ENCODE results near the gene RBMS3.

RBMS3 gene

DNA sequence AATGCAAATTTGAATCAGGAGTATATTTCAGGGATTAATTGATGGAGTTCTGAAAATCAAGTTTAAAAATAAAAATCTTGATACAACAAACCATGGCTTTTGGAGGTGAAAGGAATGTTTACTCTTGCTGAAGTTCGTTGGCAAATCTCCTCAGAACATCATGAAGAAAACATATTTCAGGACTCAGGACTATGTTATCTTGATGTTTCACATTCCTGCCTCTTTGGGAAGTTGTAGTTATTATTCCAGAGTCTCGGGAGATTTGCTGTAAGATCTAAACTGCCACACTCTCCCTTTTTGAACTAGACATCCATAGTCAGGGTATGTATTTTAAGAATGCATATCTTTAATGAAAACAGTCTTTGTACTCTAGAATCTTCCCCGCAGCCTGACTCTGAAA lies 271.2 kb downstream of the RBMS3 start:
- TF ChIP-seq, protein P1, sequence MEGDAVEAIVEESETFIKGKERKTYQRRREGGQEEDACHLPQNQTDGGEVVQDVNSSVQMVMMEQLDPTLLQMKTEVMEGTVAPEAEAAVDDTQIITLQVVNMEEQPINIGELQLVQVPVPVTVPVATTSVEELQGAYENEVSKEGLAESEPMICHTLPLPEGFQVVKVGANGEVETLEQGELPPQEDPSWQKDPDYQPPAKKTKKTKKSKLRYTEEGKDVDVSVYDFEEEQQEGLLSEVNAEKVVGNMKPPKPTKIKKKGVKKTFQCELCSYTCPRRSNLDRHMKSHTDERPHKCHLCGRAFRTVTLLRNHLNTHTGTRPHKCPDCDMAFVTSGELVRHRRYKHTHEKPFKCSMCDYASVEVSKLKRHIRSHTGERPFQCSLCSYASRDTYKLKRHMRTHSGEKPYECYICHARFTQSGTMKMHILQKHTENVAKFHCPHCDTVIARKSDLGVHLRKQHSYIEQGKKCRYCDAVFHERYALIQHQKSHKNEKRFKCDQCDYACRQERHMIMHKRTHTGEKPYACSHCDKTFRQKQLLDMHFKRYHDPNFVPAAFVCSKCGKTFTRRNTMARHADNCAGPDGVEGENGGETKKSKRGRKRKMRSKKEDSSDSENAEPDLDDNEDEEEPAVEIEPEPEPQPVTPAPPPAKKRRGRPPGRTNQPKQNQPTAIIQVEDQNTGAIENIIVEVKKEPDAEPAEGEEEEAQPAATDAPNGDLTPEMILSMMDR (IDR thresholded peaks at IDR 0.05; ENCODE audit: insufficient read depth, missing control alignments): no peak
- DNase-seq (ENCODE audit: insufficient read length, low spot score) (no peak), FAIRE-seq (no peak)

DNA sequence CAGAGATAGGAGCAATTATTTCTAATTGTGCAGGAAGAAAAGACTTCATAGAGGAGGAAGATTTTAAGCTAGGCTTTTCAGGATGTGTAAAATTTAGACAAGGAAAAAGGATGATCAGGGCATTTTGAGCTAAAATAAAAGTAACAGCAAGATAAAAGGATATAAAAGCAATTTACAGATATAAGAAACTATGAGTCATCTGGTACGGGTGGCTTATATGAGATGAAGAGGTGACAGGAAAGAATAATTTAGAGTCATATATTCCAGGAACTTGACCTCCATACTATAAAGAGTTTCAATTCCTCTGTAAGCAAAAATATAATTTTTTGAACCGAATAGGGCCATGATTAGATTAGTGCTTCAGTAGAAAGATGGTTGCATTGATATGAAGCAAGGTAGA lies 273.7 kb downstream of the RBMS3 start:
- TF ChIP-seq, protein P1 (IDR thresholded peaks at IDR 0.05; ENCODE audit: insufficient read depth, missing control alignments): no peak
- DNase-seq (ENCODE audit: insufficient read length, low spot score) (no peak), FAIRE-seq (no peak)

DNA sequence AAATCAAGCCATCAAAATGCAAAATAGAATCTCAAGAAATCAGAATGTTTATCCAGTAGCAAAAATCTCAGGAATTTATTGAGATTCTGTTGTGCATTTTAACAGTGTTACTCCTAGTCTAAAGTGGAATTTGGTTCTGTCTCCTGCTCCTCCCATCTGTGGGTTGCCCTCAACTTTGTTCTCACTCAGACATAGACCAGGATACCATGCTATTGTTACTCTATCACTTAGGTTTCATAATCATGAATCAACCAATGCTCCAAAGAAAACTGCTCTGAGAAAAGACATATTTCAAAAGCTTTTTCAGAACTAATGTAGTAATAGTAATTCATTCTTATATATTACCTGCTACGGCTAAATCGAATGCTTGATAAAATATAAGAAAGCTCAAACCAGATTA lies 274.7 kb downstream of the RBMS3 start:
- TF ChIP-seq, protein P1 (IDR thresholded peaks at IDR 0.05; ENCODE audit: insufficient read depth, missing control alignments): no peak
- FAIRE-seq: no peak

DNA sequence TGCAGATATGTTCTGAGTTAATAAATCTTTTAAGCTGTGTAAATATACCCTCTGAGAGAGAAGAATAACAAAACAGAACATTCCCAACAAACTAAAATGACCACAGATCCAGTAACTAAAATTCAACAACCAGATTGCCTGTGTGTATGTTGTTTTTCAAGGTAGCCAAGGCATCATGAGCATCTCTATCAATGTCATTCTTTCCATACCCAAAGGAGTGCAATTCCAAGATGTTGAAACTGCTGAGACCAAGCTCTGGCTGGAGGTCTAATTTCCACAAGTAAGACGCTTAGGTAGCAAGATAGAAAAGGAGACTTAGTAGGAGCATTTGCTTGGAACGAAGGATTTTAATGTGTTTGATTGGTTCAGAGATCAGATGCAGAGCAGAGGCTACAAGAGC lies 276.3 kb downstream of the RBMS3 start:
- DNase-seq (ENCODE audit: insufficient read length, low spot score): no peak
- TF ChIP-seq, protein P1 (IDR thresholded peaks at IDR 0.05; ENCODE audit: insufficient read depth, missing control alignments): no peak
- FAIRE-seq: no peak

More for the DNA sequence above, 274.7 kb downstream of the RBMS3 start:
- no peak for DNase-seq (ENCODE audit: insufficient read length, low spot score)

DNA sequence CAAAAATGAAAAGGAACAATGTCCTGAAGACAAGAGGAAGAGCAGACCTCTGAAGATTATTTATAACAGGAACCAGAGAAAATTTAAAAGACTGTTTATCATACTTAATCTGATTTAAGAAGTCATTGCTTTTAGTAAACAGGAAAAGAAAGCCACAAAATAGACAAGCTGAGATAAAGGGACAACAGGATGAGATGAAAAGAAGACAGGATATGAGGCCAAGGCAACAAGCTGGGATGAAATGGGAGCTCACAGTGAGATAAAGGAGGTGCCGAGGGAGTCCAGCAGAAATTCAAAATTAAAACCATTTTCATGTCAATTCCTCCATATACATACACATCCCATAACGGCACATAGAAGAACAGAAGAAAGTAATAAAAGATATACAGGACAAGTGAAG lies 277.0 kb downstream of the RBMS3 start:
- FAIRE-seq: no peak
- TF ChIP-seq, protein P1 (IDR thresholded peaks at IDR 0.05; ENCODE audit: insufficient read depth, missing control alignments): no peak

DNA sequence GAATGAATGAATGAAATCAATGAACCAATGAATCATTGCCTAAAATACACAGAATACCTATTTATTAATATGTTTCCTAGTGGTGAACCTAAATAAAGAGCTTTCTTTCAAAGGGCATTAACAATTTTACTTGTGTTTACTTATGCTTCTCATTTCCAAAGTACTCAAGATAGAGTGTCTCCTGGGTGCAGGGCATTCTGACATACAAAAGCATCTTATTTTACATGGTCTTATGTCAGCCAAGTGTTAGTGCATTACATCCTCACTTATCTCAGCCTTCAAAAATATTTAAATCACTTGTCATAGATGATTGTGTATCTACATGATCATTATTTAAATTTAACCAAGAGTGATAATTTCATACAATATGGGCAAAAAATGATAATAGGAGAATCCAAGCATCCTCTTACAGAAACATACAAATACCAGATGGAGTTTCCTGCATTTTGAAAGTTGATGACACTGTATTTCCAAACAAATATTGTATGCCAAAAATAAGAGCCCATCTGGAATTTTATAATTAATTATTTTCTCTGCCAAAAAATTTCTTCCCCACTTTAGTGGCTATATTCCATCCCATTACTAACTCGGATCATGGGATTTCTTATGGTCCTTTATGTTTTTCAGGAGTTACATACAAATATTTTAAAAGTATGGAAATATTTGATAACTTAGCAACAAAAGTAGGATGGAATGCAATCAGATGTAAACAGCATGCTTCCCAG lies 279.0 kb downstream of the RBMS3 start:
- FAIRE-seq (no peak), DNase-seq (ENCODE audit: insufficient read length, low spot score) (no peak)

More for the DNA sequence above, 277.0 kb downstream of the RBMS3 start:
- no peak for DNase-seq (ENCODE audit: insufficient read length, low spot score)

DNA sequence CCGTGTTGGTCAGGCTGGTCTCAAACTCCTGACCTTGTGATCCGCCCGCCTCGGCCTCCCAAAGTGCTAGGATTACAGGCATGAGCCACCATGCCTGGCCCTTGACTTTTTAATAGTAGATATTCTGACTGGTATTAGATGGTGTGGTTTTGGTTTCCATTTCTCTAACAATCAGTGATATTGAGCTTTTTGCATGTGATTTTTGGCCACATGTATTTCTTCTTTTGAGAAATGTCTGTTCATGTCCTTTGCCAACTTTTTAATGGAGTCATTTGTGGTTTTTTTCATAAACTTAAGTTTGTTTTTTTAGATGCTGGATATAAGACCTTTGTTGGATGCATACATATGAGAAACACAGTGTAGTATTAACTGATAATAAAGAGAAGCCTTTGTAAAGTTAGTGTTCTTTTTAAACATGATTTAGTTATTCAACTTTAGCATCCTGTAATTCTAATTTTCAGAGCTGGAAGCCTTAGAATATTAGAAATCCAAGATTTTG lies 280.8 kb downstream of the RBMS3 start:
- TF ChIP-seq, protein P1 (IDR thresholded peaks at IDR 0.05; ENCODE audit: insufficient read depth, missing control alignments): no peak
- DNase-seq (ENCODE audit: insufficient read length, low spot score) (no peak), FAIRE-seq (no peak)

More for the DNA sequence above, 279.0 kb downstream of the RBMS3 start:
- TF ChIP-seq, protein P1 (IDR thresholded peaks at IDR 0.05; ENCODE audit: insufficient read depth, missing control alignments): no peak
